ENCODE measurements around the gene IRAK1. TPM values are rescaled to one million over a fixed set of nuclear protein-coding genes. Genes with fewer than 3 reads are reported as not detected.

Gene IRAK1
- total and polyA plus RNA-seq, 2 of the 13 experiments (the other 11 are each of a cell fraction or from before 2014, with no cell fraction given) = 57.7 to 77.3 TPM

GRCh38 chrX:153963546-153963945 lies 56.2 kb downstream of the IRAK1 start (continued):
- TF ChIP-seq KDM5B (CRISPR knock-in tag; IDR thresholded peaks at IDR 0.05; ENCODE audit: borderline replicate concordance) (no peak), ZNF572 (CRISPR knock-in tag; IDR thresholded peaks at IDR 0.05) (no peak), ZNF501 (CRISPR knock-in tag; IDR thresholded peaks at IDR 0.05) (no peak), DNMT1 (CRISPR knock-in tag; IDR thresholded peaks at IDR 0.05) (no peak)

DNA sequence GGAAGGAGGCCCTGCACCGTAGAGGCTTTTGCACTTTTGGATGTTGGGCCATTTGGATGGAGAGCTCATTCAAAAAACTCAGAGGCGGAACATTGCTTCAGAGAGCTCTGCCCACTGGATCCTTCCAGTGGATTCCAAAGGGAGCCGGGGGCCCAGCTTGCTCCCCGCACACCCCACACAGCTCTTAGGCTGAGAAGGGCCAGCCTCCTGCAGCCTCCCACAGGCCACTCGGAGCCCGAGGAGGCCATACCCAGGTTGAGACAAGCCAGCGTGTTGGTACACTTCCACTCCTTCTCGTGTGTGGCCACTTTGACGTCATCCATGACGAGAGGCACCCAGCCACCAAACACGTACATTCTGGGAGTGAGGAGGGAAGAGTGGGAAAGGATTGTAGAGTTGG lies 58.4 kb downstream of the IRAK1 start:
- Histone ChIP-seq H2AFZ (ENCODE audit: low read length) (no peak overlapping the region), H3K9me3 (ENCODE audit: low read length) (no peaks in the 10 kb centered on the region), H3K27me3 (ENCODE audit: control insufficient read depth in 1 of 2, insufficient read depth in 2 of 2, low read length in 2 of 2) (no peaks in the 10 kb centered on the region), H3K4me3 (replicated peaks in 1 of 3; ENCODE audit: insufficient read depth in 1 of 3, low read depth in 2 of 3, low read length in 3 of 3) (no peak overlapping the region), H3K36me3 (replicated peaks in 1 of 2; ENCODE audit: control insufficient read depth in 1 of 2, insufficient read depth in 2 of 2, low read length in 2 of 2) (peaks cover 19 to 75% of the 10 kb centered on the region in 2 experiments; a peak in 4 of 5 replicates), H4K20me1 (ENCODE audit: insufficient read depth, low read length) (peaks cover 15% of the 10 kb centered on the region; the same call in 1 of the 2 replicates), H3K4me1 (ENCODE audit: insufficient read depth, low read length) (0 out of 2 replicates have a peak, but pooled peaks cover 3% of the 10 kb centered on the region), H3K4me2 (ENCODE audit: low read depth, low read length) (no peak overlapping the region), H3K27ac (ENCODE audit: extremely low read length, insufficient read depth, low read length) (no peak overlapping the region), H3K9ac (ENCODE audit: insufficient read depth, low read depth, low read length) (no peak overlapping the region), H3K79me2 (ENCODE audit: insufficient read depth, low read length) (peaks cover 27% of the 10 kb centered on the region)
- BruUV-seq (replicated peaks) = no TSS peak
- DNase-seq (ENCODE audit: low spot score) (no peak), ATAC-seq (no peak), FAIRE-seq (no peak)
- in situ Hi-C loops (cut with HindIII; ENCODE audit: extremely low pct_ligation_motif_present, low pct_unique_long_range_greater_than_20kb) = no loop called here
- TF ChIP-seq ZNF552 (CRISPR knock-in tag; IDR thresholded peaks at IDR 0.05; ENCODE audit: borderline replicate concordance) (no peak), ZUFSP (CRISPR knock-in tag; IDR thresholded peaks at IDR 0.05; ENCODE audit: borderline replicate concordance) (no peak), HMG20A (CRISPR knock-in tag; IDR thresholded peaks at IDR 0.05; ENCODE audit: borderline replicate concordance) (no peak), CHD2 (IDR thresholded peaks at IDR 0.05; ENCODE audit: low read depth, low read length) (no peak), PRPF4 (IDR thresholded peaks at IDR 0.05; ENCODE audit: low read depth, low read length, poor library complexity, severe bottlenecking) (no peak), HES4 (CRISPR knock-in tag; IDR thresholded peaks at IDR 0.05; ENCODE audit: borderline replicate concordance) (no peak), ZNF337 (CRISPR knock-in tag; IDR thresholded peaks at IDR 0.05; ENCODE audit: borderline replicate concordance, low read depth) (no peak), ATF2 (CRISPR knock-in tag; IDR thresholded peaks at IDR 0.05) (no peak), RBFOX2 (IDR thresholded peaks at IDR 0.05; ENCODE audit: low read depth, low read length) (no peak), ZFAT (CRISPR knock-in tag; conservative IDR thresholded peaks at IDR 0.05) (no peak), ZBTB21 (CRISPR knock-in tag; IDR thresholded peaks at IDR 0.05) (no peak), CEBPB (IDR thresholded peaks at IDR 0.05; ENCODE audit: borderline replicate concordance, low read depth, low read length) (no peak), ZNF660 (CRISPR knock-in tag; IDR thresholded peaks at IDR 0.05; ENCODE audit: borderline replicate concordance, low read depth) (no peak)
- TF ChIP-seq, protein P1, sequence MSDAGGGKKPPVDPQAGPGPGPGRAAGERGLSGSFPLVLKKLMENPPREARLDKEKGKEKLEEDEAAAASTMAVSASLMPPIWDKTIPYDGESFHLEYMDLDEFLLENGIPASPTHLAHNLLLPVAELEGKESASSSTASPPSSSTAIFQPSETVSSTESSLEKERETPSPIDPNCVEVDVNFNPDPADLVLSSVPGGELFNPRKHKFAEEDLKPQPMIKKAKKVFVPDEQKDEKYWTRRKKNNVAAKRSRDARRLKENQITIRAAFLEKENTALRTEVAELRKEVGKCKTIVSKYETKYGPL (CRISPR knock-in tag; IDR thresholded peaks at IDR 0.05) = no peak
- 98% methylated on average over 8 of the region's 11 CpGs for WGBS (ENCODE audit: low lambda C conversion rate)
- CTCF ChIA-PET (ENCODE audit: low intra/inter-chr PET ratio, low total read pairs) = no interaction called here
- intact Hi-C loops (cut with micrococcal nuclease; ENCODE audit: unreplicated experiment) = no loop called here
- POLR2A ChIA-PET = no interaction called here

Data from HepG2 (cell line).